ENCODE measurements around the gene ZNF366.

The ZNF366 gene

GRCh38 chr5:72487177-72487576 lies 20.0 kb downstream of the ZNF366 start:
- DNase-seq: no peak

GRCh38 chr5:72486371-72486770 lies 20.8 kb downstream of the ZNF366 start:
- no peak for DNase-seq

GRCh38 chr5:72485430-72485974 lies 21.7 kb downstream of the ZNF366 start:
- no peak for DNase-seq

- DNase-seq: no peak
These were observed 25.2 kb downstream of the ZNF366 start for GRCh38 chr5:72482046-72482445.

- DNase-seq: no peak
These were observed 26.4 kb downstream of the ZNF366 start for GRCh38 chr5:72480841-72481240.

GRCh38 chr5:72479921-72480320 lies 27.3 kb downstream of the ZNF366 start:
- no peak for DNase-seq

- no peak for DNase-seq
These were observed 28.5 kb downstream of the ZNF366 start for GRCh38 chr5:72478684-72479083.

GRCh38 chr5:72478276-72478675 lies 28.9 kb downstream of the ZNF366 start:
- no peak for DNase-seq

- no peak for DNase-seq
These were observed 29.6 kb downstream of the ZNF366 start for GRCh38 chr5:72477644-72478043.

GRCh38 chr5:72477176-72477575 lies 30.0 kb downstream of the ZNF366 start:
- no peak for DNase-seq

GRCh38 chr5:72476721-72477120 lies 30.5 kb downstream of the ZNF366 start:
- DNase-seq: no peak

- no peak for DNase-seq
These were observed 30.9 kb downstream of the ZNF366 start for GRCh38 chr5:72476275-72476674.

- DNase-seq: no peak
These were observed 32.7 kb downstream of the ZNF366 start for GRCh38 chr5:72474516-72474915.

GRCh38 chr5:72474046-72474500 lies 33.1 kb downstream of the ZNF366 start:
- no peak for DNase-seq

GRCh38 chr5:72472666-72473422 lies 34.4 kb downstream of the ZNF366 start:
- DNase-seq: no peak

- no peak for DNase-seq
These were observed 35.2 kb downstream of the ZNF366 start for GRCh38 chr5:72472031-72472430.

- DNase-seq: no peak
These were observed 36.4 kb downstream of the ZNF366 start for GRCh38 chr5:72470826-72471225.

GRCh38 chr5:72468606-72469005 lies 38.6 kb downstream of the ZNF366 start:
- DNase-seq: no peak

GRCh38 chr5:72468024-72468423 lies 39.2 kb downstream of the ZNF366 start:
- no peak for DNase-seq

- no peak for DNase-seq
These were observed 39.7 kb downstream of the ZNF366 start for GRCh38 chr5:72467461-72467860.

GRCh38 chr5:72465601-72466563 lies 41.3 kb downstream of the ZNF366 start:
- no peak for DNase-seq

GRCh38 chr5:72465066-72465465 lies 42.1 kb downstream of the ZNF366 start:
- DNase-seq: no peak

- DNase-seq: no peak
These were observed 43.1 kb downstream of the ZNF366 start for GRCh38 chr5:72464071-72464470.
